ENCODE results near the gene SCYL1.
"Not testable (repeated sequence)": the region's sequence is repeated elsewhere in the genome, so short reads cannot be mapped to it uniquely, and the experiment has no call there.

The SCYL1 gene

DNA sequence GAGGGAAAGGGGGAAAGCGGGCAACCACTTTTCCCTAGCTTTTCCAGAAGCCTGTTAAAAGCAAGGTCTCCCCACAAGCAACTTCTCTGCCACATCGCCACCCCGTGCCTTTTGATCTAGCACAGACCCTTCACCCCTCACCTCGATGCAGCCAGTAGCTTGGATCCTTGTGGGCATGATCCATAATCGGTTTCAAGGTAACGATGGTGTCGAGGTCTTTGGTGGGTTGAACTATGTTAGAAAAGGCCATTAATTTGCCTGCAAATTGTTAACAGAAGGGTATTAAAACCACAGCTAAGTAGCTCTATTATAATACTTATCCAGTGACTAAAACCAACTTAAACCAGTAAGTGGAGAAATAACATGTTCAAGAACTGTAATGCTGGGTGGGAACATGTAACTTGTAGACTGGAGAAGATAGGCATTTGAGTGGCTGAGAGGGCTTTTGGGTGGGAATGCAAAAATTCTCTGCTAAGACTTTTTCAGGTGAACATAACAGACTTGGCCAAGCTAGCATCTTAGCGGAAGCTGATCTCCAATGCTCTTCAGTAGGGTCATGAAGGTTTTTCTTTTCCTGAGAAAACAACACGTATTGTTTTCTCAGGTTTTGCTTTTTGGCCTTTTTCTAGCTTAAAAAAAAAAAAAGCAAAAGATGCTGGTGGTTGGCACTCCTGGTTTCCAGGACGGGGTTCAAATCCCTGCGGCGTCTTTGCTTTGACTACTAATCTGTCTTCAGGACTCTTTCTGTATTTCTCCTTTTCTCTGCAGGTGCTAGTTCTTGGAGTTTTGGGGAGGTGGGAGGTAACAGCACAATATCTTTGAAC is 19.2 kb upstream of the SCYL1 start:
- no peak for DNase-seq (ENCODE audit: low read depth in 2 of 2)

DNA sequence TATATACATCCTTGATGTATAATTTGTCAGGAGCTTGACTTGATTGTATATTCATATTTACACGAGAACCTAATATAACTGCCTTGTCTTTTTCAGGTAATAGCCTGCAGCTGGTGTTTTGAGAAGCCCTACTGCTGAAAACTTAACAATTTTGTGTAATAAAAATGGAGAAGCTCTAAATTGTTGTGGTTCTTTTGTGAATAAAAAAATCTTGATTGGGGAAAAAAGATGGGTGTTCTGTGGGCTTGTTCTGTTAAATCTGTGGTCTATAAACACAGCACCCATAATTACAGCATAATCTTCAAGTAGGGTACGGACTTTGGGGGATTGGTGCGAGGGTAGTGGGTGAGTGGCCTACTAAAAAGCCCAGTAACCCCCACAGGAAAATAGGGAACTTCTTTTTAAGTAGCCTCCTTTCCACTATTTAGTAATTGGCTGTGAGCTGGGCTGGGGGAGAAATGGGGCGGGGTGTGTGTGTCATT is 18.6 kb upstream of the SCYL1 start:
- no peak for DNase-seq (ENCODE audit: low read depth in 2 of 2)

DNA sequence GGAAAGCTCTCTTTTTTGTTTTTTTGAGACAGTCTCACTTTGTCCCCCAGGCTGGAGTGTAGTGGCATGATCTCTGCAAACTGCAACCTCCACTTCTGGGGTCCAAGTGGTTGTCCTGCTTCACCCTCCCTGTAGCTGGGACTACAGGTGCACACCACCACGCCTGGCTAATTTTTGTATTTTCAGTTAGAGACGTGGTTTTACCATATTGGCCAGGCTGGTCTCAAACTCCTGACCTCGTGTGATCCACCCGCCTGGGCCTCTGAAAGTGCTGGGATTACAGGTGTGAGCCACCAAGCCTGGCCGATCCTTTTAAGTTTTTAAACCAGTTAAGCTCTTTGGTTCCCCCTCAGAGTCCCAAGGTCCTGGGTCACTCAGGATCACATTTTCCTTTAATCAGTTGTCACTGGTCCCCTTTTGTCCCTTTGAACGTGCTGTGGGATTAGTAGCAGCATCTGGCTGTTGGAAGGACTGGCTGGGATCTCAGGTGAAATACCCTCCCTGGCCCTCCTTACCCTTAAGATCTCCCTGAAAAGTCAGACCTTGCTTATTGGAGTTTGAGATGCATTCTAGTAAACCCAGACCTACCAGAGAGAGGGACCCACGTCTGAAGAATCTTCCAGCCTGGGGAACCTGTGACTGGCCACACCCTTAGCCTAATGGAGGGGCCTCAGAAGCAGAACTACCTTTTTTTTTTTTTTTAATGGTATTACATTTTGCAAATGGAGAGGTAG is 17.9 kb upstream of the SCYL1 start:
- no peak for DNase-seq (ENCODE audit: low read depth in 2 of 2)

DNA sequence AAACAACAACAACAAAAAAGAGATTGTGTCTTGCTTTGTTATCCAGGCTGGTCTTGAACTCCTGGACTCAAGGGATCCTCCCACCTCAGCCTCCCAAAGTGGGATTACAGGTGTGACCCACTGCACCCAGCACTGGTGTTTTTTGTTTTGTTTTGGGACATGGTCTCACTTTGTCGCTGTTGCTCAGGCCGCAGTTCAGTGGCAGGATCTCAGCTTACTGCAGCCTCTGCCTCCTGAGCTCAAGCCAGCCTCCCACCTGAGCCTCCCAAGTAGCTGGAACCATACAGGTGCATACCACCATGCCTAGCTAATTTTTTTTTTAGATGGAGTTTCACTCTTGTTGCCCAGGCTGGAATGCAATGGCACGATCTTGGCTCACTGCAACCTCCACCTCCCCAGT is 12.6 kb upstream of the SCYL1 start:
- not testable (repeated sequence) for DNase-seq (ENCODE audit: low read depth in 2 of 2)

DNA sequence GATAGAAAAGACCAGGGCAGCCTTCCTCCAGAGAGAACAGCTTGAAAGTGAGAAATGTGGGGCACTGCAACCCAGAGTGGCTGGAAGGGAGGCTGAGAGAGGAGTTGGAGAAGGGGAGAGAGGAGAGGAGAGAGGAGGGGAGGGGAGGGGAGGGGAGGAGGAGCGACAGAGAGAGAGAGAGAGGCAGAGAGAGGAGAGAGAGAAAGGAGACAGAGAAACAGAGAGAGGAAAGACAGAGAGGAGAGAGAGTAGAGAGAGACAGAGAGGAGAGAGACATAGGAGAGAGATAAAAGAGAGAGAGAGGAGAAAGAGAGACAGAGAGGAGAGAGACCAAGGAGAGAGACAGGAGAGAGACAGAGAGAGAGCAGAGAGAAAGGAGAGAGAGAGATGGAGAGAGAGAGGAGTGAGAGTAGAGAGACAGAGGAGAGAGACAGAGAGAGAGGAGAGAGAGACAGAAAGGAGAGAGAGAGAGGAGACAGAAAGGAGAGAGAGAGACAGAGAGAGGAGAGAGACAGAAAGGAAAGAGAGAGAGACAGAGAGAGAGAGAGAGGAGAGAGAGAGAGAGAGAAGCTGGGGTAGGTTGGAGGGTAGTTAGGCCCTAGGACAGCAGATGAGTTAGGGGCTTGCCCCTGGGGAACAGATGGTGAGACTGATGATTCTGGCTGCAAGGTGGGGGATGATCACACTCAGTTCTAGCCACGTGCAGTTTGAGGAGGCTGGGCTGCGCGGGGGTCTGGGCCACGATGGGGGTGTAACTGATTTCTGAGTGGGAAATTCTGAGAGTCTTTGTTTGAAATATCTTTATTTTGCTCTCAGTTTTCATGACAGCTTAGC is 8.5 kb upstream of the SCYL1 start:
- no peak for DNase-seq (ENCODE audit: low read depth in 2 of 2)

DNA sequence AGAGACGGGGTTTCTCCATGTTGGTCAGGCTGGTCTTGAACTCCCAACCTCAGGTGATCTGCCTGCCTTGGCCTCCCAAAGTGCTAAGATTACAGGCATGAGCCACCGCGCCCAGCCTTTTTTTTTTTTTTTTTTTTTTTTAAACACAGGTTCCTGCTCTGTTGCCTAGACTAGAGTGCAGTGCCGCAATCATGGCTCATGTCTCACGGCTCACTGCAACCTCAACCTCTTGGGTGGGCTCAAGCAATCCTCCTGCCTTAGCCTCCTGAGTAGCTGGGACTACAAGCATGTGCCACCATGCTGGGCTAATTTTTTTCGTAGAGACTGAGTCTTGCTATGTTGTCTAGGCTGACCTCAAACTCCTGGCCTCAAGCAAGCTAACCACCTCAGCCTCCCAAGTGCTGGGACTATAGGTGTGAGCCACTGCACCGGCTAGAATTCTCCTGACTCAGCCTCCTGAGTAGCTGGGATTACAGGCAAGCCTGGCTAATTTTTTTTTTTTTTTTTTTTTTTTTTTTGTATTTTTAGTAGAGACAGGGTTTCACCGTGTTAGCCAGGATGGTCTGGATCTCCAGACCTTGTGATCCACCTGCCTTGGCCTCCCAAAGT is 5.8 kb upstream of the SCYL1 start:
- not testable (repeated sequence) for DNase-seq (ENCODE audit: low read depth in 2 of 2)

DNA sequence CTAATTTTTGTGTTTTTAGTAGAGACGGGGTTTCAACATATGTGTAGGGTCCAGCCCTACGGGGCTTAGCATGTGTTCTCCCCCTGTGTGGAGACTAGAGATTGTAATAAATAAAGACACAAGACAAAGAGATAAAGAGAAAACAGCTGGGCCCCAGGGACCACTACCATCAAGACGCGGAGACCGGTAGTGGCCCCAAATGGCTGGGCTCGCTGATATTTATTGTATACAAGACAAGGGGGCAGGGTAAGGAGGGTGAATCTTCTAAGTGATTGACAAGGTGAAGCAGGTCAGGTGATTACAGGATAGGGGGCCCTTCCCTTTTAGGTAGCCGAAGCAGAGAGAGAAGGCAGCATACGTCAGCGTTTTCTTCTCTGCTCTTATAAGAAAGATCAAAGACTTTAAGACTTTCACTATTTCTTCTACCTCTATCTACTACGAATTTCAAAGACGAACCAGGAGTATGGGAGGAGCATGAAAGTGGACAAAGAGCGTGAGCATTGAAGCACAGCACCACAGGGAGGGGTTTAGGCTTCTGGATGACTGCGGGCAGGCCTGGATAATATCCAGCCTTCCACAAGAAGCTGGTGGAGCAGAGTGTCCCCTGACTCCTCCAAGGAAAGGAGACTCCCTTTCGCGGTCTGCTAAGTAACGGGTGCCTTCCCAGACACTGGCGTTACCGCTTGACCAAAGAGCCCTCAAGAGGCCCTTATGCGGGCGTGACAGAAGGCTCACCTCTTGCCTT is 2.9 kb upstream of the SCYL1 start:
- DNase-seq (ENCODE audit: low read depth in 2 of 2) = not testable (repeated sequence)

DNA sequence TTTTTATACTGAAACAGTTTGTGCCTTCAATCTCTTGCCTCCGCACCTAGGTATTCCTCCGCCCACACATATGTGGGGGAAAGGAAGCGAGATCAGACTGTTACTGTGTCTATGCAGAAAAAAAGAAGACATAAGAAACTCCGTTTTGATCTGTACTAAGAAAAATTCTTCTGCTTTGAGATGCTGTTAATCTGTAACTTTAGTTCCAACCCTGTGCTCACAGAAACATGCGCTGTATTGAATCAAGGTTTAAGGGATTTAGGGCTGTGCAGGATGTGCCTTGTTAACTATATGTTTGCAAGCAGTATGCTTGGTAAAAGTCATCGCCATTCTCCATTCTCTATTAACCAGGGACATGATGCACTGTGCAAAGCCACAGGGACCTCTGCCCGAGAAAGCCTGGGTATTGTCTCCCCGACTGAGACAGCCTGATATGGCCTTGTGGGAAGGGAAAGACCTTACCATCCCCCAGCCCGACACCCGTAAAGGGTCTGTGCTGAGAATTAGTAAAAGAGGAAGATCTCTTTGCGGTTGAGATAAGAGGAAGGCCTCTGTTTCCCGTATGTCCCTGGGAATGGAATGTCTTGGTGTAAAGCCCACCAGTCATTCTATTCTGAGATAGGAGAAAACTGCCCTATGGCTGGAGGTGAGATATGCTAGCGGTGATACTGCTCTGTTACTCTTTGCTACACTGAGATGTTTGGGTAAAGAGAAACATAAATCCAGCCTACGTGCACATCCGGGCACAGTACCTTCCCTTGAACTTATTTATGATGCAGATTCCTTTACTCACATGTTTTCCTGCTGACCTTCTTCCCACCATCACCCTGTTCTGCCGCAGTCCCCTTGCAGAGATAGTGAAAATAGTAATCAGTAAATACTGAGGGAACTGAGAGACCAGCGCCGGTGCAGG is 1.9 kb upstream of the SCYL1 start:
- DNase-seq (ENCODE audit: low read depth in 2 of 2) = not testable (repeated sequence)

DNA sequence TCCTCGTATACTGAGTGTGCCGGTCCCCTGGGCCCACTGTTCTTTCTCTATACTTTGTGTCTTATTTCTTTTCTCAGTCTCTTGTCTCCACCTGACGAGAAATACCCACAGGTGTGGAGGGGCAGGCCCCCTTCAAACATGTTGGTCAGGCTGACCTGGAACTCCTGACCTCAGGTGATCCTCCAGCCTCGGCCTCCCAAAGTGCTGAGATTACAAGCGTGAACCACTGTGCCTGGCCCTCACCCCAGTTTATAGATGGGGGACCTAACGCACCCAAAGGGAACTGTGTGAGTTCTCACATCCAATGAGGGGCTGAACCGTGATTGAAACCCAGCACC is 1.3 kb upstream of the SCYL1 start:
- not testable (repeated sequence) for DNase-seq (ENCODE audit: low read depth in 2 of 2)

DNA sequence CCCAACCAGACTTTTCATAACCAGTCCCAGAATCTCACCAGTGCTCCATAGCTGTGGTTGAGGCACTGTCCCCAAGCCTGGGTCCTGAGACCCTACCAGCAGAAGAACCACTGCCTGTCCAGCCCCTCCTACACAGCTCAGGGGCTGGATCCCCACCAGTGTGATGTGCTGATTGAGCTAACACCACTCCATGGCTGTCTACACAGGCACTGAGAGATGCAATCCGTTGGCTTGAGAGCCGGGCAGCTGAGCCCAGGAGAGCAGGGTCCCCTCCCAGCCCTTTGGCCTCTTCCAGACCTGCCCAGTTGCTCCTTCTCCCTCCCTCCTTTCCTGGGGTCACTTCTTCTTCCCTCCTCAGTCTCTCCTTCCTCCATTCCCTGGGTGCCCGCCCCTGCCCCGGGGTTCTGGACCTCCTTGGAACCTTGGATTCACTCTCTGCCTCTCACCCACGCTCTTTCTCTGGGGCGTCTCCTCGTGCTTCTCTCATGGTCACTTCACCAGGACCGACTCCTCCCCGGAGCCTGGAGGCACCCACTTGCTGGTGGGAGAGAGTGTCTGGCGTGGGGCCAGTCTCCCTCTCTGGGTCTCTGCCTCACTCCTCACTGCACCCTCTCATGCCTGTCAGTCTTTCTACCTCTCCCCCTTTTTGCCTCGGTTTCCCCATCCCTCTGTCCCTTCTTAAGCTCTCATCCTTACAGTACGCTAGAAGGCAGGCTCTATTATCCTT is 706 bp upstream of the SCYL1 start:
- no peak for DNase-seq (ENCODE audit: low read depth in 2 of 2)

DNA sequence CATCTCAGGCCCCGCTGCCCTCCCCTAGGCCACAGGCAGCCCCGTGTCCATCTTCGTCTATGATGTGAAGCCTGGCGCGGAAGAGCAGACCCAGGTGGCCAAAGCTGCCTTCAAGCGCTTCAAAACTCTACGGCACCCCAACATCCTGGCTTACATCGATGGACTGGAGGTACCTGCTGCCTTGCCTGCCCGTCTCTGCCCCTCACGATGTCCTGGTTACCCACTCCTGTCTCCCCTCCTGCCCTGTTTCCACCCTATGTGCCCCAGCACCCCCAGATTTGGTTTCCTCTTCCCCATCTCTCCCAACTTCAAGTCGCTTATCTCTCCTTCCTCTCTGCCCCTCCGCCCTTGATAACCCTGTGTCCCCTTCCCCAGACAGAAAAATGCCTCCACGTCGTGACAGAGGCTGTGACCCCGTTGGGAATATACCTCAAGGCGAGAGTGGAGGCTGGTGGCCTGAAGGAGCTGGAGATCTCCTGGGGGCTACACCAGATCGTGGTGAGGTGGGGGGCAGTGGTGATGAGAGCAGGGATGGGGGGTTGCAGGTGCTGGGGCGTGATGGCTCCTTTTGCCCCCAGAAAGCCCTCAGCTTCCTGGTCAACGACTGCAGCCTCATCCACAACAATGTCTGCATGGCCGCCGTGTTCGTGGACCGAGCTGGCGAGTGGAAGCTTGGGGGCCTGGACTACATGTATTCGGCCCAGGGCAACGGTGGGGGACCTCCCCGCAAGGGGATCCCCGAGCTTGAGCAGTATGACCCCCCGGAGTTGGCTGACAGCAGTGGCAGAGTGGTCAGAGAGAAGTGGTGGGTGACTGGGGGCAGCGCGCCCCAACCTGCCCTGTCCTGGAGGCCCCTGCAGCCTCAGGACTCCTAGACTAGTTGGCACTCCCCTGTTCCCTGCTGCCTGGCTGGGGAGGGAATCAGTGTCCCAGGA is 930 bp downstream of the SCYL1 start:
- no peak for DNase-seq (ENCODE audit: low read depth in 2 of 2)

DNA sequence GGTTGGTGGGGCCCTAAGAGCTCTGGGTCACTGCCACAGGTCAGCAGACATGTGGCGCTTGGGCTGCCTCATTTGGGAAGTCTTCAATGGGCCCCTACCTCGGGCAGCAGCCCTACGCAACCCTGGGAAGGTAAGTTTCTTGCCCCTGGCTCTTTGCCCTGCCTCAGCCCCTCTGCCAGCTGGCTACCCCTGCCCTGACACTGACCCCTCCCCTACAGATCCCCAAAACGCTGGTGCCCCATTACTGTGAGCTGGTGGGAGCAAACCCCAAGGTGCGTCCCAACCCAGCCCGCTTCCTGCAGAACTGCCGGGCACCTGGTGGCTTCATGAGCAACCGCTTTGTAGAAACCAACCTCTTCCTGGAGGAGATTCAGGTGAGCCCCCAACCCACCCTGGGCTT is 1.9 kb downstream of the SCYL1 start:
- DNase-seq (ENCODE audit: low read depth in 2 of 2) = no peak

DNA sequence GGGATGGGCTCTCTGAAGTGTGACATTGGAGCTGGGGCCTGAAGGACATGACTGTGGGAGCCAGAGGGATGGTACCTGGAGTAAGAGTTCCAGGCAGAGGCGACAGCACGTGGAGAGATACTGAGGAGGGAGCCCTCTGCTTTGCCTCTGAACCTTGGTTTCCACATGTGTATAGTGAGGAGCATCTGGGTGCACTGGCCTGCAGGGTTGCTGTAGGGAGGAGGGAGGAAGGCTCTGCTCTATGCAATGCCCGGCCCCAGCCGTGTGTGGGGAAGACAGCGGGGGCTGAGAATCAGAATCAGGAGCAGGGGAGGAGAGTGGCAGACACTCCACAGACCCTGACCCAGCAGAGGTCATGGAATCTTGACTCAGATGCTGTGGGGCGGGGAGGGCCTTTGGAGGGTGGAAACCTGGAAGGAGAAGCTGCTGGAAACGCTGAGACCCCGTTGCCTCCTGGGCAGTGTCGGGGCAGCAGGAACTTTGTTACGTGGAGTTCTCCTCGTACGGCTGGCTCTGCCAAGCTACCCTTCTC is 4.0 kb downstream of the SCYL1 start:
- DNase-seq (ENCODE audit: low read depth in 2 of 2) = no peak

DNA sequence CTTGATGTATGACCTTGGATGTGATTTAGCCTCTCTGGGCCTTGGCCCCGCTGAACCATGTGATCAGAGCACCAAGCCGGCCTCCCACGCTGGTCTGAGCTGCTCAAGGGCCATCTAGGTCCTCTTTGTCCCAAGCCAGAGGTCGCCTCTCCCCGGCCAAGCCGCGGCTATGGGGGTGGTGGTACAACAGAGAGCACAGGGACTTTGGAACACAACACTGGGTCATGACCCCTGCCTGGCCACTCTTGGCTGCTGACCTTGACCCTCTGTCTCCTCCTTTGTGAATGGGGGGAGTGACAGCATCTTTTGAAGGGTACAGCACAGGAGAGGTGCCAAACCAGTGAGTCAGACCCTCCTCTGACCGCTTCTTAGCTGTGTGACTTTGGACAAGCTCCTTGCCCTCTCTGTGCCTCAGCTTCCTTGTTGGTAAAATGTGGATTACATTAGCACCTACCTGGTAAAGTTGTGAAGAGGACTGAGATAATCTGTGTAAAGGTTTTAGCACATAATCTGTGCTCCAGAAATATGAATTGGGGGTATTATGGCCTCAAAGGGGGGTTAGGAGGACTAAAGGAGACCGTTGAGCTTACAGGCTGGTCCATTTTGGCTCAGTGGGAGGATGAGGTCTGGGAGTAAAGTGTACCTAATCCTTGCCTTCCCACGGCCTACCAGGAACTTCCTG is 4.7 kb downstream of the SCYL1 start:
- DNase-seq (ENCODE audit: low read depth in 2 of 2) = no peak

DNA sequence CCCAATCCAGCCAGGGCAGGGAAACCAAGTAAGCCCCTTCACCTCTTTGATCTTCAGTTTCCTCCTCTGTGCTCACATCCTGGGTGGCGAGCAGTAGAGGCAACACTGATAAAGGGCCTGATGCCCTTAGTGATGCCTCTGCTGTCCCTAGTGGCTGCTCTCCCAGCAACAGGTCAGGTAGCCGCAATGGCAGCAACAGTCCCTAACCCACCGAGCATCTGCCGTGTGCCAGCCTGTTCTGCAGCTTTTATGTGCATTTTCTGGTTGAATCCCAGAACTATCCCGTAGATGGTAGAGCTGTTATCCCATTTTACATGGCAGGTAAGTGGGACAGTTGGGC is 5.2 kb downstream of the SCYL1 start:
- no peak for DNase-seq (ENCODE audit: low read depth in 2 of 2)

DNA sequence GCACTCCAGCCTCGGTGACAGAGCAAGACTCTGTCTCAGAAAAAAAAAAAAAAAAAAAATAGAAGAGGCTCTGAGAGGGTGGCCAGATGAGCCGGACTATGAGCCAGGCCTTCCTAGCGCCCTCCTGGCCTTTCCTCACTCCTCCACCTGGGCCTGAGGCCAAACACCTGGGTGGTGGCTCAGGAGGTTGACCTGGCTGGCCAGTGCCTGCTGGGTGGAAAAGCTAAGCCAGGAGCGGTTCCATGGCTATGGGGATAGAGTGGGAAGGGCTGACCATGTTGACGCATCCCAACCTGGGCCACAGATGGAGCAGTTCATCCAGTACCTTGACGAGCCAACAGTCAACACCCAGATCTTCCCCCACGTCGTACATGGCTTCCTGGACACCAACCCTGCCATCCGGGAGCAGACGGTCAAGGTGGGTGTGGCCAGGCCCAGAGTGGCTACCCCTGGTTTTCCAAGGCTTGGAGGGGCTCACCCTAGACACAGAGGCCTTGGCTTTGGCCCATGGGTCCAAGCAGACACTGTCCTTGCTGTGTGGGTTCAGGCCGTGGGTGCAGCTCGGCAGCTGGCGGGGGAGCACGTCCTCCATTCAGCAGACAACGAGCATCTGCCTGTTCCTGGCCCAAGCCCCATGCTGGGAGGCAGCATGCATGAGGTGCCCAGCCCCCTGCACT is 7.6 kb downstream of the SCYL1 start:
- no peak for DNase-seq (ENCODE audit: low read depth in 2 of 2)

DNA sequence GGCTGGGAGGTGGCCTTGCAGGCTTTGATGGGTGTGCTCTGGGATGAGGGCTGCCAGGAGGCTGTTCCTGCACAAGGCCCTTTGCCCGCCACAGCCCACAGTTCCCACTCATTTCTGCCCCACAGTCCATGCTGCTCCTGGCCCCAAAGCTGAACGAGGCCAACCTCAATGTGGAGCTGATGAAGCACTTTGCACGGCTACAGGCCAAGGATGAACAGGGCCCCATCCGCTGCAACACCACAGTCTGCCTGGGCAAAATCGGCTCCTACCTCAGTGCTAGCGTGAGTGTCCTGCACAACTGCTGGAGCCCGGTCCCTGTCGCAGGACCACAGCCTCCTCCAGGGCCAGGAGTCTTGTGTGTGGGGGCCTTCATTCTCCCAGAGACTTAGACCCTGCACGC is 10.2 kb downstream of the SCYL1 start:
- DNase-seq (ENCODE audit: low read depth in 2 of 2) = no peak
